Neuronal stem cell (in vitro differentiated cells): Measurements from ENCODE around the gene CHST9.

Source experiments
- DNase-seq: peaks from one replicate; pipeline ENCODE4 v3.0.0-alpha.2; 2013; ENCODE audit warnings: low spot score
- H2AFZ ChIP-seq: one replicate; pipeline ENCODE4 v1.6.1; 2013; ENCODE audit warnings: mild to moderate bottlenecking, low read length, inconsistent platforms
- H2AK5ac ChIP-seq: 2 replicates; pipeline ENCODE4 v1.6.1; 2013; ENCODE audit warnings: low read depth, mild to moderate bottlenecking, inconsistent platforms, low read length, moderate library complexity, mixed read lengths
- H2BK120ac ChIP-seq: 2 replicates; pipeline ENCODE4 v1.6.1; 2013; ENCODE audit warnings: low read depth, mild to moderate bottlenecking, inconsistent platforms, low read length, moderate library complexity, mixed read lengths
- H2BK12ac ChIP-seq: one replicate; pipeline ENCODE4 v1.6.1; 2013; ENCODE audit warnings: low read length, inconsistent platforms
- H2BK15ac ChIP-seq: 2 replicates; pipeline ENCODE4 v1.6.1; 2013; ENCODE audit warnings: mild to moderate bottlenecking, low read length, inconsistent platforms, mixed read lengths
- H2BK5ac ChIP-seq: one replicate; pipeline ENCODE4 v1.6.1; 2013; ENCODE audit warnings: inconsistent platforms, mild to moderate bottlenecking, low read length, moderate library complexity
- H3K14ac ChIP-seq: one replicate; pipeline ENCODE4 v1.6.1; 2013; ENCODE audit warnings: low read length, inconsistent platforms
- H3K18ac ChIP-seq: 2 replicates; pipeline ENCODE4 v1.6.1; 2013; ENCODE audit warnings: low read length, inconsistent platforms
- H3K23ac ChIP-seq: 2 replicates; pipeline ENCODE4 v1.6.1; 2013; ENCODE audit warnings: low read depth, mild to moderate bottlenecking, mixed read lengths, low read length, inconsistent platforms; ENCODE audit not compliant: poor library complexity
- H3K27ac ChIP-seq: replicated peaks from 3 replicates; pipeline ENCODE4 v1.5.1; 2013; ENCODE audit warnings: low read length, inconsistent platforms
- H3K27me3 ChIP-seq, 3 experiments: 2 replicates each; pipeline ENCODE4 v1.6.1; 2013; ENCODE audit warnings: low read length in 3 of 3, mild to moderate bottlenecking in 2 of 3, inconsistent platforms in 1 of 3, low read depth in 1 of 3, mixed read lengths in 1 of 3, moderate library complexity in 1 of 3; ENCODE audit not compliant: control insufficient read depth in 3 of 3, insufficient read depth in 3 of 3
- H3K36me3 ChIP-seq, 2 donors: replicated peaks in 1 of 2; 2 replicates each; pipeline ENCODE4 v1.6.1; 2013; ENCODE audit warnings: low read length in 2 of 2; ENCODE audit not compliant: control insufficient read depth in 2 of 2, insufficient read depth in 2 of 2
- H3K4ac ChIP-seq: 2 replicates; pipeline ENCODE4 v1.6.1; 2013; ENCODE audit warnings: inconsistent platforms, mild to moderate bottlenecking, low read length, moderate library complexity
- H3K4me1 ChIP-seq, 2 donors: 1 replicate in 1 of 2; 2 replicates in 1 of 2; pipeline ENCODE4 v1.6.1; 2013; ENCODE audit warnings: low read length in 2 of 2, low read depth in 1 of 2; ENCODE audit not compliant: control insufficient read depth in 2 of 2, insufficient read depth in 1 of 2
- H3K4me2 ChIP-seq: one replicate; pipeline ENCODE4 v1.6.1; 2013; ENCODE audit warnings: mild to moderate bottlenecking, low read length, inconsistent platforms; ENCODE audit not compliant: insufficient read depth, poor library complexity, severe bottlenecking
- H3K4me3 ChIP-seq, 2 donors: 2 replicates each; pipeline ENCODE4 v1.5.1; 2013; ENCODE audit warnings: low read length in 2 of 2, mild to moderate bottlenecking in 2 of 2, inconsistent platforms in 1 of 2, moderate library complexity in 1 of 2
- H3K79me1 ChIP-seq: one replicate; pipeline ENCODE4 v1.6.1; 2013; ENCODE audit warnings: low read depth, mild to moderate bottlenecking, inconsistent platforms, low read length, moderate library complexity
- H3K9ac ChIP-seq: one replicate; pipeline ENCODE4 v1.6.1; 2013; ENCODE audit warnings: mild to moderate bottlenecking, low read depth, low read length, inconsistent platforms; ENCODE audit not compliant: poor library complexity
- H3K9me3 ChIP-seq, 2 donors: replicated peaks in 1 of 2; 2 replicates each; pipeline versions ENCODE3 to v1.6.1; 2013; ENCODE audit warnings: low read length in 2 of 2, mild to moderate bottlenecking in 2 of 2, inconsistent platforms in 1 of 2, low read depth in 1 of 2, mixed read lengths in 1 of 2, moderate library complexity in 1 of 2; ENCODE audit not compliant: control insufficient read depth in 2 of 2, insufficient read depth in 1 of 2
- H4K8ac ChIP-seq: one replicate; pipeline ENCODE4 v1.6.1; 2013; ENCODE audit warnings: low read depth, mild to moderate bottlenecking, inconsistent platforms, low read length, moderate library complexity
- H4K91ac ChIP-seq: one replicate; pipeline ENCODE4 v1.6.1; 2013; ENCODE audit warnings: low read length, low read depth, mild to moderate bottlenecking, inconsistent platforms; ENCODE audit not compliant: poor library complexity
- WGBS, 2 donors: extraction: QIAGEN DNeasy Blood & Tissue Kit; methylation state at CpG; one replicate each; pipeline ENCODE4 v1.1.7; 2013; ENCODE audit warnings: missing lambda C conversion rate in 2 of 2, mixed read lengths in 1 of 2; ENCODE audit not compliant: insufficient read length in 2 of 2, insufficient replicate concordance in 1 of 2; ENCODE audit errors: extremely low coverage in 2 of 2; 5-methylcytosine and 5-hydroxymethylcytosine counted together

CHST9 gene

DNA sequence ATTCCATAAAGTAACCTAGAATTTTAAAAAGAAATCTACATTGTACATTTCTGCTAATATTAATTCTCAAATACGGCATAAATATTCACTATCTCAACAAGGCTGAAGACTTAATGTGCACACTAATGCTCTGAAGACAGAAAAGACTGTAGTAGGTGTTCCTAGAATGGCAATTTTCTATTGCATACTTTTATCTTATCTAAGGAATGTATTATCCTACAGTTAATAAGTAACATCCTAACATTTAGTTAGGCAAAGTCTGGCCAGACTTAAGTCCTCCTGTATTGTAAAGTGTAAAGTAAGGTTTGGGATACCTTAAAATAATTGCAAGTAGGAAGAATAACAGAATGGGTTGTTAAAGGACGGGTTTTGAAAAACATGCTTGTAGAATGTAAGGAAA is 42.2 kb downstream of the CHST9 start:
- WGBS, 2 donors: no CpG with 5 or more reads among the region's 2 CpGs
- no peak overlapping the region for H3K27ac ChIP-seq
- H3K4me3 ChIP-seq: no peak overlapping the region

DNA sequence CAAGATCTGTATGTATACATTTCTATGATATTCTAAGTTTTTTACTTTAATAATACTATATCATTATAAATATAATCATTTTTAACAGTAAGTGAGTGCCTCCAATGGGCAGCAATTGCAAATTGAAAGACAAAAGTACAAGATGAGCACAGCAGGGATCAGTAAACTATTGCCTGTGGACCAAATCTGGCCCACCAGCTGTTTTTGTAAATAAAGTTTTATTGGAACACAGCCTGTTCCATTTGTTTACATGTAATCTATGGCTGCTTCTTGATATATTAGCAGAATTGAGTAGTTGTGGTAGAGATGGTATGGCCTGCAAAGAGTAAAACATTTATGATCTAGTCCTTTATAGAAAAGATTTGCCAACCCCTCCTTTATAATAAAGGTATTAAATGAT is 43.2 kb downstream of the CHST9 start:
- no peak overlapping the region for H2BK12ac ChIP-seq
- peaks cover 0 to 6% of the 10 kb centered on the region in 2 donors for H3K4me1 ChIP-seq
- no peaks in the 10 kb centered on the region for H3K36me3 ChIP-seq
- no peak overlapping the region for H3K27ac ChIP-seq
- H2AK5ac ChIP-seq: no peak overlapping the region
- H4K91ac ChIP-seq: no peak overlapping the region
- no peak overlapping the region for H2BK15ac ChIP-seq
- no peak overlapping the region for H3K9ac ChIP-seq
- H3K27me3 ChIP-seq: no peaks in the 10 kb centered on the region
- no peak overlapping the region for H3K4me2 ChIP-seq
- no peak overlapping the region for H2AFZ ChIP-seq
- H3K9me3 ChIP-seq: no peaks in the 10 kb centered on the region
- H3K4me3 ChIP-seq: no peak overlapping the region
- no peak overlapping the region for H4K8ac ChIP-seq
- H2BK5ac ChIP-seq: no peak overlapping the region
- DNase-seq: no peak
- no peak overlapping the region for H2BK120ac ChIP-seq
- H3K23ac ChIP-seq: no peak overlapping the region
- H3K18ac ChIP-seq: no peak overlapping the region
- no peak overlapping the region for H3K4ac ChIP-seq
- H3K14ac ChIP-seq: no peak overlapping the region
- no peaks in the 10 kb centered on the region for H3K79me1 ChIP-seq

More for the DNA sequence above, 42.2 kb downstream of the CHST9 start:
- Histone ChIP-seq H2BK120ac (no peak overlapping the region), H2BK15ac (no peak overlapping the region), H3K4me2 (no peak overlapping the region), H3K79me1 (no peaks in the 10 kb centered on the region), H3K14ac (no peak overlapping the region), H2AK5ac (no peak overlapping the region), H3K36me3 (no peaks in the 10 kb centered on the region), H3K9me3 (no peaks in the 10 kb centered on the region), H2BK5ac (no peak overlapping the region), H4K91ac (no peak overlapping the region), H3K4ac (no peak overlapping the region), H3K27me3 (no peaks in the 10 kb centered on the region), H3K23ac (no peak overlapping the region), H3K4me1 (peaks cover 0 to 3% of the 10 kb centered on the region in 2 donors), H2BK12ac (no peak overlapping the region), H3K18ac (no peak overlapping the region), H2AFZ (no peak overlapping the region), H4K8ac (no peak overlapping the region), H3K9ac (no peak overlapping the region)
- DNase-seq: no peak

DNA sequence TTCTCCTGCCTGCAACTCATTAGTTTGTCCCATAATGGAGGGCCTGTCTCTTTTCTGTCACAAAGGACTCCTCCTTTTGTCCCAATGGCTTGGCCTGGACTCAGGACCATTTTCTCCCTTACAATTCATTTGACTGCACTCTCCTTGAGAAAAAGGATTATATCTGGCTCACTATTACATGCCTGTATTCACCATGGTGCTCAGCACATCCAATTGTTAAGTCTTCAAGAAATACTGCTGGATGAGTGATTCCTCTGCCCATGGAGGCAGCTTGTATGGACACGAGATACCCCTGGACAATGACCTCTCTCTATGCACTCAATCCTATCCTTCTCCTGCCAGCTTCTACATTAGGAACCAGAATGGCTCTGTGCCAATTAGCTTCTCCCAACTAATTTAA is 47.0 kb downstream of the CHST9 start:
- Histone ChIP-seq H2BK120ac (no peak overlapping the region), H3K79me1 (no peaks in the 10 kb centered on the region), H3K4me1 (peaks cover 0 to 6% of the 10 kb centered on the region in 2 donors), H2BK12ac (no peak overlapping the region), H3K36me3 (no peaks in the 10 kb centered on the region), H3K14ac (no peak overlapping the region), H3K9me3 (no peaks in the 10 kb centered on the region), H3K18ac (no peak overlapping the region), H3K4me2 (no peak overlapping the region), H3K23ac (no peak overlapping the region), H3K27ac (no peak overlapping the region), H4K8ac (no peak overlapping the region), H2AK5ac (no peak overlapping the region), H4K91ac (no peak overlapping the region), H2BK15ac (no peak overlapping the region), H3K4ac (no peak overlapping the region), H2BK5ac (no peak overlapping the region), H2AFZ (no peak overlapping the region), H3K27me3 (no peaks in the 10 kb centered on the region), H3K4me3 (no peak overlapping the region), H3K9ac (no peak overlapping the region)
- WGBS, 2 donors: no CpG with 5 or more reads among the region's 1 CpG
- DNase-seq: no peak

DNA sequence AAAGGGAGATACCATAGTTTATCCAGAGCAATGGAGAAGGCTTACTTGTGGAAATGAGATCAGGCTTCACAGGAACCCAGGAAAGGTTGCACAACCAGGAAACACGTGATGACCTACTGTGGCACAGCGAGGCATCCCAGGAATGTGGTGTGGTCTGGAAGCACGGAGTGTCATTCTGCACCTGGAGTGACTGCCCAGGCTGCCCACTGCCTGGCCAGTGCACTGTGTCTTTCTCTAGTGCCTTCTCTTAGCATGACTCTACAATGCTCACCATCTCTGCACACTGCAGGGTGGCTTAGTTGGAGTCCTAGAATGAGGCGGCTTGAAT is 48.9 kb downstream of the CHST9 start:
- Histone ChIP-seq H3K27me3 (no peaks in the 10 kb centered on the region), H3K4me1 (peaks cover 0 to 6% of the 10 kb centered on the region in 2 donors), H3K4me2 (no peak overlapping the region), H3K27ac (no peak overlapping the region), H4K91ac (no peak overlapping the region), H3K4ac (no peak overlapping the region), H2BK120ac (no peak overlapping the region), H3K36me3 (no peaks in the 10 kb centered on the region), H2AK5ac (no peak overlapping the region), H3K23ac (no peak overlapping the region), H3K9ac (no peak overlapping the region), H2BK12ac (no peak overlapping the region), H3K14ac (no peak overlapping the region), H3K9me3 (no peaks in the 10 kb centered on the region), H3K18ac (no peak overlapping the region), H2BK5ac (no peak overlapping the region), H2BK15ac (no peak overlapping the region), H3K4me3 (no peak overlapping the region), H2AFZ (no peak overlapping the region), H4K8ac (no peak overlapping the region), H3K79me1 (no peaks in the 10 kb centered on the region)
- no peak for DNase-seq
- WGBS, 2 donors: no CpG with 5 or more reads among the region's 4 CpGs
